ENCODE data around the gene SDCBP2. TPM values are rescaled to one million over a fixed set of nuclear protein-coding genes. Genes with fewer than 3 reads are reported as not detected.

Gene SDCBP2
- total and polyA plus RNA-seq, 2 of the 13 experiments (the other 11 are each of a cell fraction or from before 2014, with no cell fraction given), result 1.2 to 2.4 TPM

DNA sequence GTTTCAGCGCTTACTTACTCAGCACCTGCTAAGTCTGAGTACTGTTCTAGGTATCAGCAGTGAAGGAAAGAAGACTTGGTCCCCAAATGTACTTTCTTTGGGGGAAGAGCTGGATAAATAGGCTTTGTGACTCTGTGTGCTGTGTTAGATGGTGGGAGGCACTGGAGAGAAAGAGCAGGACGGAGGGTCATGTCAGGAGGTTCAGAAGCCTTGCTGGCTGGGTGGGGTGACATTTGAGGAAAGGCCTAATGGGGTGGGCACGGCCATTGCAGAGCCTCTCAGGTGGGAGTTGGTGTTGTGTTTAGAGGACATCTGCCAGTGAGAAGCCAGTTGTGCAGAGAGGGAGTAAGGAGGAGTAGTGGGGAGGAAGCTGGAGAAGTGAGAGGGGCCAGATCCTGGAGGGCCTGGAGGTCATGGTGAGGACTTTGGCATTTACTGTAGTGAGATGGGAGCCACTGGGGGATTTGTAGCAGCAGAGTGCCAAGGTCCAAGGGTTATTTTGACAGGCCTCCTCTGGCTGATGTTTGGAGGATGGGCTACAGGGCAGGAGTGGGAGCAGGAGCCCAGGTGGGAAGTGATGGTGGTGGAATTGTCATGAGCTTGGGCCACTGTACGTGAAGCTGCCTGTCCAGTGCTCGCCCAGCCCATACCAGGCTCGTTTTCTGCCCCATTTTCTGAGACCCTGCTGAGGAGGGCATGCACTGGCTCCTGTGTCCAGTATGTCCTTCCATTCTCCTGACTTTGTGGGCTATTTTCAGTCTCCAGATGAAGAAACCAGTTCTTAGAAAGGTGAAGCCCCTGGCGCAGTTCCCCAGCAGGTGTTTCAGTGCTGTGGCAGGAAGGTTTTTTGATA is 886 bp downstream of the SDCBP2 start (continued):
- TF ChIP-seq, protein P1, sequence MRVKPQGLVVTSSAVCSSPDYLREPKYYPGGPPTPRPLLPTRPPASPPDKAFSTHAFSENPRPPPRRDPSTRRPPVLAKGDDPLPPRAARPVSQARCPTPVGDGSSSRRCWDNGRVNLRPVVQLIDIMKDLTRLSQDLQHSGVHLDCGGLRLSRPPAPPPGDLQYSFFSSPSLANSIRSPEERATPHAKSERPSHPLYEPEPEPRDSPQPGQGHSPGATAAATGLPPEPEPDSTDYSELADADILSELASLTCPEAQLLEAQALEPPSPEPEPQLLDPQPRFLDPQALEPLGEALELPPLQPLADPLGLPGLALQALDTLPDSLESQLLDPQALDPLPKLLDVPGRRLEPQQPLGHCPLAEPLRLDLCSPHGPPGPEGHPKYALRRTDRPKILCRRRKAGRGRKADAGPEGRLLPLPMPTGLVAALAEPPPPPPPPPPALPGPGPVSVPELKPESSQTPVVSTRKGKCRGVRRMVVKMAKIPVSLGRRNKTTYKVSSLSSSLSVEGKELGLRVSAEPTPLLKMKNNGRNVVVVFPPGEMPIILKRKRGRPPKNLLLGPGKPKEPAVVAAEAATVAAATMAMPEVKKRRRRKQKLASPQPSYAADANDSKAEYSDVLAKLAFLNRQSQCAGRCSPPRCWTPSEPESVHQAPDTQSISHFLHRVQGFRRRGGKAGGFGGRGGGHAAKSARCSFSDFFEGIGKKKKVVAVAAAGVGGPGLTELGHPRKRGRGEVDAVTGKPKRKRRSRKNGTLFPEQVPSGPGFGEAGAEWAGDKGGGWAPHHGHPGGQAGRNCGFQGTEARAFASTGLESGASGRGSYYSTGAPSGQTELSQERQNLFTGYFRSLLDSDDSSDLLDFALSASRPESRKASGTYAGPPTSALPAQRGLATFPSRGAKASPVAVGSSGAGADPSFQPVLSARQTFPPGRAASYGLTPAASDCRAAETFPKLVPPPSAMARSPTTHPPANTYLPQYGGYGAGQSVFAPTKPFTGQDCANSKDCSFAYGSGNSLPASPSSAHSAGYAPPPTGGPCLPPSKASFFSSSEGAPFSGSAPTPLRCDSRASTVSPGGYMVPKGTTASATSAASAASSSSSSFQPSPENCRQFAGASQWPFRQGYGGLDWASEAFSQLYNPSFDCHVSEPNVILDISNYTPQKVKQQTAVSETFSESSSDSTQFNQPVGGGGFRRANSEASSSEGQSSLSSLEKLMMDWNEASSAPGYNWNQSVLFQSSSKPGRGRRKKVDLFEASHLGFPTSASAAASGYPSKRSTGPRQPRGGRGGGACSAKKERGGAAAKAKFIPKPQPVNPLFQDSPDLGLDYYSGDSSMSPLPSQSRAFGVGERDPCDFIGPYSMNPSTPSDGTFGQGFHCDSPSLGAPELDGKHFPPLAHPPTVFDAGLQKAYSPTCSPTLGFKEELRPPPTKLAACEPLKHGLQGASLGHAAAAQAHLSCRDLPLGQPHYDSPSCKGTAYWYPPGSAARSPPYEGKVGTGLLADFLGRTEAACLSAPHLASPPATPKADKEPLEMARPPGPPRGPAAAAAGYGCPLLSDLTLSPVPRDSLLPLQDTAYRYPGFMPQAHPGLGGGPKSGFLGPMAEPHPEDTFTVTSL (CRISPR knock-in tag; IDR thresholded peaks at IDR 0.05; ENCODE audit: borderline replicate concordance), result no peak; the same call in 1 of the 2 replicates
- TF ChIP-seq FOSL1 (CRISPR knock-in tag; IDR thresholded peaks at IDR 0.05; ENCODE audit: borderline replicate concordance) (no peak), KAT7 (CRISPR knock-in tag; IDR thresholded peaks at IDR 0.05; ENCODE audit: borderline replicate concordance) (peak; percentile 31; the same call in 1 of the 2 replicates), ZNF230 (CRISPR knock-in tag; IDR thresholded peaks at IDR 0.05) (peak; percentile 60), ZNF761 (CRISPR knock-in tag; conservative IDR thresholded peaks at IDR 0.05) (peak; percentile 80), ZSCAN21 (CRISPR knock-in tag; IDR thresholded peaks at IDR 0.05; ENCODE audit: borderline replicate concordance) (peak; percentile 34), ZNF619 (CRISPR knock-in tag; IDR thresholded peaks at IDR 0.05) (no peak), KDM5B (CRISPR knock-in tag; IDR thresholded peaks at IDR 0.05; ENCODE audit: borderline replicate concordance) (peak; percentile 67; the same call in 1 of the 2 replicates), SMAD1 (CRISPR knock-in tag; IDR thresholded peaks at IDR 0.05; ENCODE audit: borderline replicate concordance, low read depth) (no peak), ATM (IDR thresholded peaks at IDR 0.05; ENCODE audit: borderline replicate concordance) (no peak), ZNF749 (CRISPR knock-in tag; IDR thresholded peaks at IDR 0.05; ENCODE audit: borderline replicate concordance) (no peak)
- TF ChIP-seq, protein P2, sequence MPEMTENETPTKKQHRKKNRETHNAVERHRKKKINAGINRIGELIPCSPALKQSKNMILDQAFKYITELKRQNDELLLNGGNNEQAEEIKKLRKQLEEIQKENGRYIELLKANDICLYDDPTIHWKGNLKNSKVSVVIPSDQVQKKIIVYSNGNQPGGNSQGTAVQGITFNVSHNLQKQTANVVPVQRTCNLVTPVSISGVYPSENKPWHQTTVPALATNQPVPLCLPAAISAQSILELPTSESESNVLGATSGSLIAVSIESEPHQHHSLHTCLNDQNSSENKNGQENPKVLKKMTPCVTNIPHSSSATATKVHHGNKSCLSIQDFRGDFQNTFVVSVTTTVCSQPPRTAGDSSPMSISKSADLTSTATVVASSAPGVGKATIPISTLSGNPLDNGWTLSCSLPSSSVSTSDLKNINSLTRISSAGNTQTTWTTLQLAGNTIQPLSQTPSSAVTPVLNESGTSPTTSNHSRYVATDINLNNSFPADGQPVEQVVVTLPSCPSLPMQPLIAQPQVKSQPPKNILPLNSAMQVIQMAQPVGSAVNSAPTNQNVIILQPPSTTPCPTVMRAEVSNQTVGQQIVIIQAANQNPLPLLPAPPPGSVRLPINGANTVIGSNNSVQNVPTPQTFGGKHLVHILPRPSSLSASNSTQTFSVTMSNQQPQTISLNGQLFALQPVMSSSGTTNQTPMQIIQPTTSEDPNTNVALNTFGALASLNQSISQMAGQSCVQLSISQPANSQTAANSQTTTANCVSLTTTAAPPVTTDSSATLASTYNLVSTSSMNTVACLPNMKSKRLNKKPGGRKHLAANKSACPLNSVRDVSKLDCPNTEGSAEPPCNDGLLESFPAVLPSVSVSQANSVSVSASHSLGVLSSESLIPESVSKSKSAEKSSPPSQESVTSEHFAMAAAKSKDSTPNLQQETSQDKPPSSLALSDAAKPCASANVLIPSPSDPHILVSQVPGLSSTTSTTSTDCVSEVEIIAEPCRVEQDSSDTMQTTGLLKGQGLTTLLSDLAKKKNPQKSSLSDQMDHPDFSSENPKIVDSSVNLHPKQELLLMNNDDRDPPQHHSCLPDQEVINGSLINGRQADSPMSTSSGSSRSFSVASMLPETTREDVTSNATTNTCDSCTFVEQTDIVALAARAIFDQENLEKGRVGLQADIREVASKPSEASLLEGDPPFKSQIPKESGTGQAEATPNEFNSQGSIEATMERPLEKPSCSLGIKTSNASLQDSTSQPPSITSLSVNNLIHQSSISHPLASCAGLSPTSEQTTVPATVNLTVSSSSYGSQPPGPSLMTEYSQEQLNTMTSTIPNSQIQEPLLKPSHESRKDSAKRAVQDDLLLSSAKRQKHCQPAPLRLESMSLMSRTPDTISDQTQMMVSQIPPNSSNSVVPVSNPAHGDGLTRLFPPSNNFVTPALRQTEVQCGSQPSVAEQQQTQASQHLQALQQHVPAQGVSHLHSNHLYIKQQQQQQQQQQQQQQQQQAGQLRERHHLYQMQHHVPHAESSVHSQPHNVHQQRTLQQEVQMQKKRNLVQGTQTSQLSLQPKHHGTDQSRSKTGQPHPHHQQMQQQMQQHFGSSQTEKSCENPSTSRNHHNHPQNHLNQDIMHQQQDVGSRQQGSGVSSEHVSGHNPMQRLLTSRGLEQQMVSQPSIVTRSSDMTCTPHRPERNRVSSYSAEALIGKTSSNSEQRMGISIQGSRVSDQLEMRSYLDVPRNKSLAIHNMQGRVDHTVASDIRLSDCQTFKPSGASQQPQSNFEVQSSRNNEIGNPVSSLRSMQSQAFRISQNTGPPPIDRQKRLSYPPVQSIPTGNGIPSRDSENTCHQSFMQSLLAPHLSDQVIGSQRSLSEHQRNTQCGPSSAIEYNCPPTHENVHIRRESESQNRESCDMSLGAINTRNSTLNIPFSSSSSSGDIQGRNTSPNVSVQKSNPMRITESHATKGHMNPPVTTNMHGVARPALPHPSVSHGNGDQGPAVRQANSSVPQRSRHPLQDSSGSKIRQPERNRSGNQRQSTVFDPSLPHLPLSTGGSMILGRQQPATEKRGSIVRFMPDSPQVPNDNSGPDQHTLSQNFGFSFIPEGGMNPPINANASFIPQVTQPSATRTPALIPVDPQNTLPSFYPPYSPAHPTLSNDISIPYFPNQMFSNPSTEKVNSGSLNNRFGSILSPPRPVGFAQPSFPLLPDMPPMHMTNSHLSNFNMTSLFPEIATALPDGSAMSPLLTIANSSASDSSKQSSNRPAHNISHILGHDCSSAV (CRISPR knock-in tag; IDR thresholded peaks at IDR 0.05; ENCODE audit: borderline replicate concordance), result no peak
- TF ChIP-seq, protein P3, sequence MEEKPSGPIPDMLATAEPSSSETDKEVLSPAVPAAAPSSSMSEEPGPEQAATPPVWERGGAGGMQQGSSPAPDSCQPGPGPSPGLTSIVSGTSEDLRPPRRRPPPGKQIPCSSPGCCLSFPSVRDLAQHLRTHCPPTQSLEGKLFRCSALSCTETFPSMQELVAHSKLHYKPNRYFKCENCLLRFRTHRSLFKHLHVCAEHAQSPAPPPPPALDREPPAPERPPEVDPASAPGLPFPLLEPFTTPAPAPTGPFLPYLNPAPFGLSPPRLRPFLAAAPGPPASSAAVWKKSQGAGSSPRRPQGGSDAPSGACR (CRISPR knock-in tag; IDR thresholded peaks at IDR 0.05), result no peak
